ENCODE results near the gene S100A10.

- TF ChIP-seq CTCF (IDR thresholded peaks at IDR 0.05) (no peak), POLR2A (IDR thresholded peaks at IDR 0.05) (no peak)
These were observed 53.1 kb downstream of the S100A10 start for GRCh38 chr1:151940541-151940940.

Measured in body of pancreas (tissue), 4 donors.